GM21526 (cell line): ENCODE results near the gene LAMA4.
"Not testable (repeated sequence)": the region's sequence is repeated elsewhere in the genome, so short reads cannot be mapped to it uniquely, and the experiment has no call there.

Experiments used
- ATAC-seq: cut with Tn5 transposase; IDR thresholded peaks from one replicate; pipeline ENCODE4 v1.9.1; 2021; ENCODE audit warnings: moderate library complexity; ENCODE audit not compliant: unreplicated experiment, low FRiP score

Gene LAMA4

GRCh38 chr6:112218563-112218962 is 35.8 kb downstream of the LAMA4 start:
- no peak for ATAC-seq

- no peak for ATAC-seq
These were observed 37.5 kb downstream of the LAMA4 start for GRCh38 chr6:112216662-112217551.

DNA sequence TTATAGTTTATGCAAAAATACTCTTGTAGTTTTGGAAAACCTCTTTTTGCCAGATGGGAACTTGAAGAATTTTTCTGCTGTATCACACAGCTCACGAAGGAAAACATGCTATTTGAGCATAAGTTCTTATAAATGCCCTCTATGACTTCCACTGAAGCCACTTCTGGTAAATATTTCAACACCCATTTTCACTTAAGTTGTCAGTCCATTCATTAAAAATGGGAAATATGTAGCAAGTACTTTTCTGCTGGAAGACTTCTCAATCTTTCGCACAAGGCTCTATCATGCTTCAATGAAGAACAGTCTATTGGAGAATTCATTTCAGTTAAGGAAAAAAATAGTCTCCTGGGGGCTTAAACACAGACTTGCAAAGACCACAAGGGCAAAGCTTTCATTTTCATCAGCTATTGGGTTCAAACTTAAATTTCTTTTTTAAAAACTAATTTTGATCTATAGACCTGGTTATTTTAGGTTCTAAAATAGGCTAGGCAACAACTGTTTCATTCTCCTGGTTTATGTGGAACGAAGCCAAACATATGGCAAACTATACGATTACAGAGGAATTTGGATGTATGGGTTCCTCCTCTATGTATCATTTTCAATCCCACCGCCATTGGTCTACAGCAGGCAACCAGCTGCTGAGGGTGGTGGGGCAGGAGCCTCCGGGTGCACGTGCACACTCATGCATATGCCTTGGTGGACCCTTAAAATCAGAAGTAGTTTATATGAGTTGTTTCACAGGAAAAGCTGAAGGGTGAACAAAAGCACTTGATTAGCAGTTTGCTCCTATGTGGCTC is 38.7 kb downstream of the LAMA4 start:
- ATAC-seq, result no peak

DNA sequence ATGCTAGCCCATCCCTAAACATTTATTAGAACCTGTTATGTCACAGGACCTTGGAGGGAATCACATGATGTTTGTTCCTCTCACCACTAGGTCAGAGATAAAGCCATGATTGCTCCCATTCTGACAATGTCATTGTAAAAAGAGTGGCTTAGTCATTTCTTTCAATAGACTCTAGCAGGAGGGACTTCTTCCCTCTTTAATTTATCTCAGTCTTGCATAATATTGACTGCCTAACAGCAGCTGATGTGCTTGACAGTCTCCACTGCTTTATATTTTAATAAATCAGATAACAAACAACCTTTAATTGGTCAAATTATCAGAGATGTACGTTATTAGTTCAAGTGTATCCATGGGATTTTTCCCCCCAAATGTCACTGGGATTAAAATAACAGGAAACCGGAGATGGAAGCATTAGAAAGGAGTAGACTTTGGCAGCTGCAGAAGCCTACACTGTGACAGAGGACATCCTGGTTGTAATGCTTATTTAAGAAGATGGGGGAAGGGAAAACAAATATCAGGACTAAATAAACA is 39.6 kb downstream of the LAMA4 start:
- no peak for ATAC-seq

DNA sequence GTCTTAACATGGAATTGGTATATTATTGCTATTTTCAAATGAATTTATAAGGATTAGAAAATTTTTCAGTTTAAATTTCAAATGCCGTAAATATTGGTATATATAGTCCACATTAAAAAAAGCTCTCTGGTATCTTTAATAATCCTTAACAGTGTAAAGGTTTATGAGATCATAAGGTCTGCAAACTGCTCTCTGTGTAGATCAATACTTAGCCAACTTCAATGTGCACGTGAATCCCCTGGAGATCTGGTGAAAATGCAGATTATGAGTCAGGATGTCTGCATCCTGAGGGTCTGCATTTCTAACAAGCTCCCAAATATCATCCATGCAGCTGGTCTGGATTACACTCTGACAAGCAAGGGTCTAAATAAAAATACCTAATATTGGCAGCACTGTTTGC is 43.5 kb downstream of the LAMA4 start:
- ATAC-seq, result no peak

DNA sequence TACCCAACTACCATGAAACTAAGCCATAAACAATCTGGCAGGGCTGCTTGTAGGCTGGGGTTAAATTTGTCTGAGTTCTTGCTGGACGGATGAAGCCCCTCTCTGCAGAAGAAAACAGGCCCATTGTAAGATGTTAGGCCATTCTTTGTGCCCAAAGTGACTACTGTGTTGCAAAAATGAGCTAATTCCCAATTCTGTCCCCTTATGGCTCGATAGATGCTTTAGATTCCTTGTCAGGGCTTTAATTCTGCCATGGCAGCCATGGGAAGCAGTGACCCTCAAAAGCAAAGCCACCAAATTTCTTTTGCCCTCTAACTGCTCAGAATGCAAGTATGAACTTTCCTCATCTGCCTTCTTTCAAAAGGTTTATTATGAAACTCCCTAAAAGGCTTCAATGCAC is 45.2 kb downstream of the LAMA4 start:
- no peak for ATAC-seq

- no peak for ATAC-seq
These were observed 46.6 kb downstream of the LAMA4 start for GRCh38 chr6:112207776-112208175.

DNA sequence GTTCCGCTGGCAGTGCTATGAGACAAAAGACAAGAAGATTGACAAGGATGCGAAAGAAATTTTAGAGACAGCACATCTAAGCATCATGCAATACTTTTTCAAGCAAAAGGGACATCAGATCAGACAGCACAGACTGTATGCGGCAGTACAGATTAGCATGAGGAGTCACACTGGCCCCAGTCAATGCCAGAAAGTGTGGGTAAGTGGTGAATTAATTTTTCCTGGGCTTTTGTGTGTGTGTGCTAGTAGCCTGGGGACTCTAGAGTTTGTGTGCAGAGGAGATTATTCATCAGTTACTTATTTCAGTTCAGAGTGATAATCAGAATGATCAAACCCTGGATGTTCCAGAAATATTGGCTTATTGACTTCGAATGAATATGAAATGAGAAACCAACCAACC is 47.2 kb downstream of the LAMA4 start:
- ATAC-seq, result no peak

DNA sequence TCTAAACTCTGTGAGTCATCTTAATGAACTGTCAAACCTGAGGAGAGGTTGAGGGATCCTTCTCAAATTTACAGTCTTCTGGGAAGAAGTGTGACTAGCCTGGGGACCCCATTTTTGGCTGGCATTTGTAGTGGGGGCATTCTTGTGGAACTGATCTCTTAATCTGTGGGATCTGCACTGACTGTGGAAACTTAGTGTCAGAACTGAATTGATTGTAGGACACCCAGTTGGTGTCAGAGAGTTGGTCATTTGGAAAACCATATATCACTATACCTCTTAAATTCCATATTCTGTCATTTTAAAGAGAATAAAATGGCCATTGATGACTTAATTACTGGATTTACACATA is 48.3 kb downstream of the LAMA4 start:
- no peak for ATAC-seq

DNA sequence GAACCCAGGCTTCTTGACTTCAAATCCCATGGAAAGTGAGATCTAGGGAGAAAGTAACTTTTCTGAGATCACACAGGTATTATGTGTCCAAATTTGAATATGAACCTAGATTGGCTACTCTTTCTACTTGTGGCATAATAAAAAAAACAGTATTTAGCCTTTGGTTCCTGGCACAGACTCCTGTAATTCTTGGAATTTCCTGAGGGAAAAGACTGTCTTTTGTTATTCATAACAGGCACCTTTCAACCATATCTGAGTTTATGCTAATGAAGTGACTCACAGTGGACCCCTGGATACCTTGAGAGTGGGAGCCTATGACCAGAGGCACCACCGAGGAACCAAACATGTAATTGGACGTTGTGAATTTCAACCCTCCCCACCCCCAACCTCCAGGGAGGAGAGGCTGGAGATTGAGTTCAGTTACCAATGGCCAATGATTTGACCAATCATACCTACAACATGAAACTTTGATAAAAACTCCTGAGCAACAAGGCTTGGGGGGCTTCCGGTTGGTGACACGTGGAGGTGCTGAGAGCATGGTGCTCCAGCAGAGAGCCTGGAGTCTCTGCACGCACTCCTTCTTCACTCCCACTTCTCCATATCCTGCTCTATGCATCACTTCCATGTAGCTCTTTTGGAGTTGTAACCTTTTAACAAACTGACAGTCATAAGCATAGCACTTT is 48.8 kb downstream of the LAMA4 start:
- ATAC-seq, result no peak

- no peak for ATAC-seq
These were observed 50.0 kb downstream of the LAMA4 start for GRCh38 chr6:112204350-112204706.

- ATAC-seq, result no peak
These were observed 50.6 kb downstream of the LAMA4 start for GRCh38 chr6:112203577-112204349.

GRCh38 chr6:112202639-112203341 is 51.6 kb downstream of the LAMA4 start:
- peak; percentile 73 for ATAC-seq

- not testable (repeated sequence) for ATAC-seq
These were observed 54.0 kb downstream of the LAMA4 start for GRCh38 chr6:112200185-112200914.

- no peak for ATAC-seq
These were observed 55.4 kb downstream of the LAMA4 start for GRCh38 chr6:112199001-112199403.

DNA sequence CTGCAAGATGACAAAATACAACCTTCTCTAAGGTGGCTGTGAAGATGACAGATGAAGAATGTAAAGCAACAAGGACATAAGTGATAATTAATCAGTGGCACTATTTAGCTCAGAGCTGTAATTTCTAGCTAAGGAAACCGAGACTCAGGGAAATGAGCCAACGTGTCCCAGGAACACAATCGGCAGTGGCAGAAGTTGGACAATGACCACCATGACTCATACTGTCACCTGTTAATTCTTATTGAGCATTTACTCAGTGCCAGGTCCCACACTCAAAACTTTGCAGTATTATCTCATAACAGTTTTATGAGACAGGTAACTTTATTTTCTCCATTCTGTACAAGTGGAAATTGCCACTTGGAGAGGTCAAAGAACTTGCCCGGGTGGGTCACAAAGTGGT is 55.8 kb downstream of the LAMA4 start:
- no peak for ATAC-seq

DNA sequence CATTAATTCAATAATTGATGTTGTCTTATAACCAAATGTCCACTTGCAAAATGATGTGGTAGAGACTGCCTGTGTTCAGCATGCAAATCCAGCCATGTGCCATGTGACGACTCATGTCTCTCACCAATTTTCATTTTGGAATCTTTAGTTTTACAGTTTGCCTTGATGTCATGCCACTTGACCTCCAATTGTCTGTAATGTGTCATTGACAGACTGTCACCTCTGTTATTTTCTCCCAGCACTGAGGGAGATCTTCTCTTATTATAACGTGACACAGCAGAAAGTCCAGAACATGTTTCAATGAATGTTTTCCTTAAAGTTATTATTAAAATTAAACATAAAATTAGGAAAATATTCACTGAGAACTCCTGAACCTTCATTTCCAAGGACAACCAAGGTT is 56.7 kb downstream of the LAMA4 start:
- ATAC-seq, result no peak

DNA sequence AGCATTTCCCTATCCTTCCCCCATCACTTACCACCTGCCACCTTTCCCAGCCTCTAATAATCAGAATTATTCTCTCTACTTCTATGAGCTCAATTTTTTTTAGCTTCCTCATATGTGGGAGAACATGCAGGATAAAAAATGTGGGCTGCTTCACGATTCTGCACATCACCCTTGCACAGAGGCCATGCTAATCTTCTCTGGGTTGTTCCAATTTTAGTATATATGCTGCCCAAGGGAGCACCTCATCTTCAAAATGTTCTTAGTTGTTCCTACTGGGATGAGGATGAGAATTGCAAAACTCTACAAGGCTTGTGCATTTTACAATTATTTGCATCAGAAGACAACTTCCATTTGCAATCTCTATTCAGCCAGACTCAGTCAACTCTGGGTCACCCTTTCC is 58.1 kb downstream of the LAMA4 start:
- no peak for ATAC-seq

- ATAC-seq, result no peak
These were observed 59.2 kb downstream of the LAMA4 start for GRCh38 chr6:112195166-112195565.
